ENCODE data around the gene MET.

Gene MET

GRCh38 chr7:116727432-116728009, 55.5 kb downstream of the MET start:
- Histone ChIP-seq H3K4me1 (ENCODE audit: control insufficient read depth, insufficient read depth, low read length) (peaks cover 3% of the 10 kb centered on the region), H3K27me3 (ENCODE audit: control insufficient read depth, insufficient read depth, low read length) (no peaks in the 10 kb centered on the region), H3K9me3 (ENCODE audit: control insufficient read depth, insufficient read depth, low read length) (no peaks in the 10 kb centered on the region), H3K9ac (ENCODE audit: low read depth, low read length) (no peak overlapping the region), H3K36me3 (ENCODE audit: control insufficient read depth, insufficient read depth, low read length) (no peaks in the 10 kb centered on the region), H3K4me3 (ENCODE audit: low read depth, low read length) (no peak overlapping the region), H3K27ac (ENCODE audit: low read depth, low read length) (no peak overlapping the region)

DNA sequence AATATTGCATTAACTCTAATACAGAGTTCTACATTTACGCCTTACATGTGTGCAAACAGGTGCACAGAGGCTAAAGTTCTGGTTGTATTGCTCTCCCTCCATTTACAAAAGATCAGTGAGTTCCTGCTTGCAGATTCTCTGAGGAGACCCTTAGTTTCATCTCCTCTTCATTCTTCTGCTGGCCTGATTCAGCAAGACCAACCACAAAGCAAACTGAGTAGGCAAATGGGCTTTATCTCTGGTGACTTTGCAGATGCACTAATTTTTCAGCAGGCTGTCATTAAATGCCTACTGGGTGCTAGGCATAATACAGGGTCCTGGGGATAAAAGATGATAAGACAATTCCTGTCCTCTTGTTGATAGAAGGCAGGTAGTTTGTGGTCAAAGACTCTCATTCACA, 56.4 kb downstream of the MET start:
- H3K9me3 ChIP-seq (ENCODE audit: control insufficient read depth, insufficient read depth, low read length): no peaks in the 10 kb centered on the region
- no peaks in the 10 kb centered on the region for H3K36me3 ChIP-seq (ENCODE audit: control insufficient read depth, insufficient read depth, low read length)
- H3K4me1 ChIP-seq (ENCODE audit: control insufficient read depth, insufficient read depth, low read length): peaks cover 9% of the 10 kb centered on the region
- H3K4me3 ChIP-seq (ENCODE audit: low read depth, low read length): no peak overlapping the region
- H3K9ac ChIP-seq (ENCODE audit: low read depth, low read length): no peak overlapping the region
- H3K27me3 ChIP-seq (ENCODE audit: control insufficient read depth, insufficient read depth, low read length): no peaks in the 10 kb centered on the region
- no peak overlapping the region for H3K27ac ChIP-seq (ENCODE audit: low read depth, low read length)

GRCh38 chr7:116730097-116731022, 58.4 kb downstream of the MET start:
- H3K9me3 ChIP-seq (ENCODE audit: control insufficient read depth, insufficient read depth, low read length): no peaks in the 10 kb centered on the region
- peaks cover 28% of the 10 kb centered on the region for H3K4me1 ChIP-seq (ENCODE audit: control insufficient read depth, insufficient read depth, low read length)
- no peaks in the 10 kb centered on the region for H3K27me3 ChIP-seq (ENCODE audit: control insufficient read depth, insufficient read depth, low read length)
- no peak overlapping the region for H3K4me3 ChIP-seq (ENCODE audit: low read depth, low read length)
- H3K36me3 ChIP-seq (ENCODE audit: control insufficient read depth, insufficient read depth, low read length): no peaks in the 10 kb centered on the region
- no peak overlapping the region for H3K27ac ChIP-seq (ENCODE audit: low read depth, low read length)
- H3K9ac ChIP-seq (ENCODE audit: low read depth, low read length): no peak overlapping the region

- H3K27me3 ChIP-seq (ENCODE audit: control insufficient read depth, insufficient read depth, low read length): no peaks in the 10 kb centered on the region
- H3K9me3 ChIP-seq (ENCODE audit: control insufficient read depth, insufficient read depth, low read length): no peaks in the 10 kb centered on the region
- H3K36me3 ChIP-seq (ENCODE audit: control insufficient read depth, insufficient read depth, low read length): no peaks in the 10 kb centered on the region
- H3K4me1 ChIP-seq (ENCODE audit: control insufficient read depth, insufficient read depth, low read length): peaks cover 29% of the 10 kb centered on the region
- no peak overlapping the region for H3K4me3 ChIP-seq (ENCODE audit: low read depth, low read length)
- no peak overlapping the region for H3K27ac ChIP-seq (ENCODE audit: low read depth, low read length)
- no peak overlapping the region for H3K9ac ChIP-seq (ENCODE audit: low read depth, low read length)
Measured at GRCh38 chr7:116731023-116731395, 59.0 kb downstream of the MET start.

DNA sequence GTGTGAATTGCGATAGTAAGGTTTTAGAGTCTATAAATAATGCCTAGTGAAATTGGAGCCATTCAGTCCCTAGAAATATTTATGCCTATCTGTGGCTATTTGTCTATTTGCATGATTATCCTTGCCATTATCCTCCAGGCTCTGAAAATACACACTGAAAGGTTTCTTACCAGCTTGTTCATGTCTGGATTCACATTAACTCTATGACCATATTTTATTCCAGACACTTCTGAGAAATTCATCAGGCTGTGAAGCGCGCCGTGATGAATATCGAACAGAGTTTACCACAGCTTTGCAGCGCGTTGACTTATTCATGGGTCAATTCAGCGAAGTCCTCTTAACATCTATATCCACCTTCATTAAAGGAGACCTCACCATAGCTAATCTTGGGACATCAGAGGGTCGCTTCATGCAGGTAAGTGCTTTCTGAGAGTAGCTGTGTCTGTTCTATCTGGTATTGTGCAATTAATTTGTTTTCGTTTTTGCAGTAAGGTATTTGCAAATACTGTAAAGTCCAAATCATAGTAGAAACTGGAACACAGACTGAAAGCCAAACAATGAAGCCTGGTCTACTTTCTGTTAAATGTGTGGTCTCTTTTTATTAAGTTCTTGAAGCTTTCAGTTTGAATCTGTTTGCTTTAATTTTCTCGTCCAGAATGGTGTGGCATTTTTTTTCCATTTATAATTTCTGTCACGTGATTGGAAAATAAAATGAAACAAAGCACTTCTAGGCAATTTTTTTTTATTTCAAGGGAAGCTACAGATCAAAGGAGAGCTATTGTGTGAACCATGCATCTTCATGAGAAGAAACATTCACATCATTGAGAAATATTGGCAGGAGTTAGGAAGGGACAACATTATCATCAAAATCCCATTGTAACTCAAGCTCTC, 59.7 kb downstream of the MET start:
- Histone ChIP-seq H3K27me3 (ENCODE audit: control insufficient read depth, insufficient read depth, low read length) (no peaks in the 10 kb centered on the region), H3K9ac (ENCODE audit: low read depth, low read length) (no peak overlapping the region), H3K36me3 (ENCODE audit: control insufficient read depth, insufficient read depth, low read length) (no peaks in the 10 kb centered on the region), H3K4me1 (ENCODE audit: control insufficient read depth, insufficient read depth, low read length) (peaks cover 30% of the 10 kb centered on the region), H3K9me3 (ENCODE audit: control insufficient read depth, insufficient read depth, low read length) (no peaks in the 10 kb centered on the region), H3K27ac (ENCODE audit: low read depth, low read length) (no peak overlapping the region), H3K4me3 (ENCODE audit: low read depth, low read length) (no peak overlapping the region)

DNA sequence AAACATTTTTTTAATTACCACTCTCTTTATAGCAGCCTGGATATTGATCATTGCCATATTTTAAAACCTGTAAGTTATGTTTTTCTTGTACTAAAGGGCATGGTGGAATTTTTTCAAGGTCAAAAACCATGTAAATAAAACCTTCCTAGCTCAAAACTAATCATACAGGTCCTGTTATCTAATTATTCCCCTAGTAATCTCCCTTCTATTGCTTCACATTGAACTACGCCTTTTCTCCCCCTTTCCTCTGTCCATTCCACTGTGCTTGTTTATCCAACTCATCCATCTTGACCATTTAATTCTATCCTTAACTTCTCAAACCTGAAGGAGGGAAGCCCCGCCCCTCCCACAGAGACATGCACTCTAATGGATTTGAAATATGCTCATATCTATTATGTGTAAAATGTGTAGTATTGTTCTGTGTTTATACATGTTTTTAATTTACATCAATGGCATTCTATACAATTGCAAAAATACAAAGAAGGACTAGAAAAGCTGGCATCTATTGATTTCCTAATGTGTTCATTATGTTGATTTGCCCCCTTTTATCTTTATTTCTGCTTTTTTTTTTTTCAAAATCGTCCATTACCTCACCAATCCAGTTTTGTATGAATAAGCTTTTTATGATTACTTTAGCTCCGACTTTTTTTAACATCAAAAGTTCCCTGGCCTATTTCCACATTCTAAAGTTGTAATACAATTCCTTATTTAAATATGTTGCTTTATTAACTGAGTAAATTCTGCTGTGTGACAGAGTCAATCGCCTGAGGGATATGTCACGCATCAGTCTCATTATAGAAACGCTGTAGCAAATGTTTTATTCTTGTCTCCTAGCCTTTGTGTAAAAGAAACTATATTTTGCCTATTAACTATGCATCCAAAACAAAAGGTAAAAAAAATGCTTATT, 61.0 kb downstream of the MET start:
- Histone ChIP-seq H3K4me1 (ENCODE audit: control insufficient read depth, insufficient read depth, low read length) (peaks cover 44% of the 10 kb centered on the region), H3K9ac (ENCODE audit: low read depth, low read length) (no peak overlapping the region), H3K27ac (ENCODE audit: low read depth, low read length) (no peak overlapping the region), H3K27me3 (ENCODE audit: control insufficient read depth, insufficient read depth, low read length) (no peaks in the 10 kb centered on the region), H3K9me3 (ENCODE audit: control insufficient read depth, insufficient read depth, low read length) (no peaks in the 10 kb centered on the region), H3K36me3 (ENCODE audit: control insufficient read depth, insufficient read depth, low read length) (no peaks in the 10 kb centered on the region), H3K4me3 (ENCODE audit: low read depth, low read length) (no peak overlapping the region)

DNA sequence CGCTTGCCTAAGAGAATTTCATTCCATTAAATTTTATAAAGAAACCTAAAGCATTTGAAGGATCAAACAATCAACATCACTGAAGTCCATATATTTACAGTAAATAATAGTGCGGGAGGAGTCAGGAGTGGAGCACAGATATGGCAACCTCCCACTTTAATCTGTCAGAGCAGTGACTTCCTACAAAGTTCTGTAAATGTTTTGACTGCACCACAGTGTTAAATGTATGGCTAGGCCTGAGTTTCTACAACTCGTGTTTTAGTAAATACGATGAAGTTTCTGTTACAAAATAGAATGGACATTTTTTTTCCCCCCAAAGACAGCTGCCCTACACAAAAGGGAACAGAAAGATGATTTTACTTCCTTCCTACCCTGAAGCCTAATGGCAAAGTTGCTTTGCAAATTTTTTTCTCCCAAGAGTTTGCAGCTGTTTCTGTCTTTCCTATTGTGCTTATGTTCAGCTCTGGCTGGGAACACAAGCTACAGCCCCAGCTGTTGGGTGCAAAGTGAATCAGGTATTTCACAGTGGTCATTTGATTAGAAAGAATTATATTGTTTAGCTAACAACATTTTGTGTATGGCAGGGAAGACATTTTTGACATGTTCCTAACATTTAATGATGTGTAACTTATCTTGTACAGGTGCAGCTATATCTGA, 62.1 kb downstream of the MET start:
- H3K27me3 ChIP-seq (ENCODE audit: control insufficient read depth, insufficient read depth, low read length): no peaks in the 10 kb centered on the region
- H3K4me1 ChIP-seq (ENCODE audit: control insufficient read depth, insufficient read depth, low read length): peaks cover 50% of the 10 kb centered on the region
- H3K4me3 ChIP-seq (ENCODE audit: low read depth, low read length): no peak overlapping the region
- H3K9me3 ChIP-seq (ENCODE audit: control insufficient read depth, insufficient read depth, low read length): no peaks in the 10 kb centered on the region
- no peak overlapping the region for H3K27ac ChIP-seq (ENCODE audit: low read depth, low read length)
- H3K9ac ChIP-seq (ENCODE audit: low read depth, low read length): no peak overlapping the region
- H3K36me3 ChIP-seq (ENCODE audit: control insufficient read depth, insufficient read depth, low read length): no peaks in the 10 kb centered on the region

DNA sequence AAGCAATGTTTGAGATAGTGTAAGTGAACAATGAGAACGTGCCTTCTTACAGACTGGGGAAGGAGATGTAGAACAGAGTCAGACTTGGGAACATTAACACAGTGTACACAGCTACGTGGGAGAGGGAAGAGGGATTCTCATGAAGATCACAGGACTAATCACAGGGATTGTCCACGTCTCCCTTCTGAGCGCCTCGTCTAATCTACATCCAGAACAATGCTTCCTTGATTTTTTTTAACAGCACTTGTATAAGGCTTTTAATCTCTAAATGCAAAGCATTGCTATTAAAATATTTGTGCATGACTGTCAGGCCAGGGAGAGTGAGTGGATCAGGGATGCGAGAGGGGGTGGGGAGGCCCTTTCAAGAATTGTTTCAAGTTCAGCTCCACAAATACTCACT, 62.7 kb downstream of the MET start:
- no peak overlapping the region for H3K27ac ChIP-seq (ENCODE audit: low read depth, low read length)
- H3K36me3 ChIP-seq (ENCODE audit: control insufficient read depth, insufficient read depth, low read length): no peaks in the 10 kb centered on the region
- no peak overlapping the region for H3K9ac ChIP-seq (ENCODE audit: low read depth, low read length)
- H3K27me3 ChIP-seq (ENCODE audit: control insufficient read depth, insufficient read depth, low read length): no peaks in the 10 kb centered on the region
- H3K4me3 ChIP-seq (ENCODE audit: low read depth, low read length): no peak overlapping the region
- no peaks in the 10 kb centered on the region for H3K9me3 ChIP-seq (ENCODE audit: control insufficient read depth, insufficient read depth, low read length)
- peaks cover 50% of the 10 kb centered on the region for H3K4me1 ChIP-seq (ENCODE audit: control insufficient read depth, insufficient read depth, low read length)

DNA sequence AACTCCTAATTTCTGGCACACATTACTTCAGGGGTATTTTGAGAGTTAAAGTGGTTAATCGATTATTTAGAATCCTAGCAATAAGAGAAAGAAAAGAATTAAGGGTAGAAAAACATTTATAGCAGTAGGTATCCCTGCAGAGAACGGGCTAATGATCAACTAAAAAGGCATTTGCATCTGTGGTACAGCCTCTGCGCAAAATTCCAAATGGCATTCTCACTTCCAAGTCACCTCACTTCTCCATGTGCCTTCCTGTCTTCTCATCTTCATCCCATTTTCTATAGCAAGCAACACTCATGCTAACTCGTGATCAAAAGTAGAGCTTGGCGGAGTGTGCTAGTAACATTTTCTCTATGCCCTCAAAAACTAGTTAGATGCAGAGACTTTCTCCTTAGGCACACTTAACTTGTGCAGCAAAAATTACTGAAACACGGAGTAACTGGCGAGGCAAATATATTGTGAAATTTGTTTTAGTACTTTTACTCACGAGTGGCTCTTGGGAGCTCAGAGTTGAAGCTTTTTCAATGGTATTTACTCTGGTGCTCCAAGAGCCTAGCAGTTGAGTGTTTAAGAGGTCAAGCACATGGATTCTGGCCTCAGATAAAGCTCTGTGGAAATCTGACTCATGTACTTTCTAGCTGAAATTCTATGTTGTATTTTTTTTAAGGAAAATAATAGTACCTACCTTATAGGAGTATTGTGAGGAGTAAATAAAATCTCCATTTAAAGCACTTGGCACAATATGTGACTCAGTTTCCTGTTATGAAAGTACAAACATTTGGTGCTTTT, 65.1 kb downstream of the MET start:
- H3K9me3 ChIP-seq (ENCODE audit: control insufficient read depth, insufficient read depth, low read length): no peaks in the 10 kb centered on the region
- H3K27me3 ChIP-seq (ENCODE audit: control insufficient read depth, insufficient read depth, low read length): no peaks in the 10 kb centered on the region
- peaks cover 6% of the 10 kb centered on the region; the same call in 1 of the 2 replicates for H3K36me3 ChIP-seq (ENCODE audit: control insufficient read depth, insufficient read depth, low read length)
- no peak overlapping the region for H3K27ac ChIP-seq (ENCODE audit: low read depth, low read length)
- H3K9ac ChIP-seq (ENCODE audit: low read depth, low read length): no peak overlapping the region
- peaks cover 50% of the 10 kb centered on the region for H3K4me1 ChIP-seq (ENCODE audit: control insufficient read depth, insufficient read depth, low read length)
- H3K4me3 ChIP-seq (ENCODE audit: low read depth, low read length): no peak overlapping the region
